Measurements from ENCODE around the gene IL16.
A peak's percentile ranks its signal among the peaks of the same experiment; 100 is the strongest.

The IL16 gene

GRCh38 chr15:81258455-81258854 lies 61.8 kb downstream of the IL16 start:
- DNase-seq: no peak

- DNase-seq: no peak
Measured at GRCh38 chr15:81259760-81260298, 63.1 kb downstream of the IL16 start.

- no peak for DNase-seq
Measured at GRCh38 chr15:81261172-81261811, 64.6 kb downstream of the IL16 start.

- DNase-seq: no peak
Measured at GRCh38 chr15:81263477-81263876, 66.8 kb downstream of the IL16 start.

- no peak for DNase-seq
Measured at GRCh38 chr15:81264072-81264857, 67.6 kb downstream of the IL16 start.

GRCh38 chr15:81265256-81265943 lies 68.7 kb downstream of the IL16 start:
- no peak for DNase-seq

- peak; percentile 52 to 75 (median 62) for DNase-seq
Measured at GRCh38 chr15:81265944-81266775, 69.5 kb downstream of the IL16 start.

GRCh38 chr15:81268340-81268739 lies 71.7 kb downstream of the IL16 start:
- no peak for DNase-seq

- no peak for DNase-seq
Measured at GRCh38 chr15:81268881-81269601, 72.4 kb downstream of the IL16 start.

- DNase-seq: no peak
Measured at GRCh38 chr15:81270188-81270587, 73.5 kb downstream of the IL16 start.

- DNase-seq: no peak
Measured at GRCh38 chr15:81270781-81271491, 74.3 kb downstream of the IL16 start.

GRCh38 chr15:81271761-81272644 lies 75.3 kb downstream of the IL16 start:
- no peak for DNase-seq

GRCh38 chr15:81273200-81273599 lies 76.5 kb downstream of the IL16 start:
- no peak for DNase-seq

GRCh38 chr15:81273855-81274254 lies 77.2 kb downstream of the IL16 start:
- no peak for DNase-seq

GRCh38 chr15:81274255-81274654 lies 77.6 kb downstream of the IL16 start:
- no peak for DNase-seq

- DNase-seq: peak in 3 of 4 experiments; percentile 31 to 74 (median 51)
Measured at GRCh38 chr15:81274931-81275707, 78.4 kb downstream of the IL16 start.

GRCh38 chr15:81275711-81276392 lies 79.2 kb downstream of the IL16 start:
- DNase-seq: no peak

- no peak for DNase-seq
Measured at GRCh38 chr15:81276967-81277366, 80.3 kb downstream of the IL16 start.

- DNase-seq: no peak
Measured at GRCh38 chr15:81277851-81278250, 81.2 kb downstream of the IL16 start.

All from activated naive CD4-positive, alpha-beta T cell (primary cell).